C4-2B (cell line): ENCODE measurements around the gene HIVEP2.

ENCODE experiments used
- CTCF ChIP-seq: fragments of 450-650 bp; conservative IDR thresholded peaks from 2 replicates; pipeline ENCODE4 v1.5.1; 2017; ENCODE audit warnings: mild to moderate bottlenecking
- ZFX ChIP-seq: fragments of 450-650 bp; IDR thresholded peaks from 2 replicates; pipeline ENCODE4 v1.6.1; 2017

- no peak for TF ChIP-seq CTCF
- TF ChIP-seq ZFX: no peak
Measured at GRCh38 chr6:142794424-142794823, 150.6 kb downstream of the HIVEP2 start.
